Omental fat pad (tissue), 4 donors: ENCODE measurements around the gene CCR9. TPM values are rescaled to one million over a fixed set of nuclear protein-coding genes. Genes with fewer than 3 reads are reported as not detected.
A peak's percentile ranks its signal among the peaks of the same experiment; 100 is the strongest.

Experiments used
- ATAC-seq: fragments of 150-250 bp; one replicate; pipeline ENCODE4 v1.9.1; 2016; ENCODE audit warnings: mild to moderate bottlenecking, moderate library complexity; ENCODE audit not compliant: low FRiP score
- DNase-seq: peaks from one replicate; pipeline ENCODE4 v3.0.0-alpha.2; 2019; ENCODE audit warnings: low spot score
- total RNA-seq, 4 donors: library from RNA; depleted of rRNA; stranded (reverse); fragments of >200 nt; gene quantifications; one replicate each; pipeline ENCODE4 v1.1.0, GENCODE V29; 2016
- TF ChIP-seq, protein P1 (sequence below), 3 donors: fragments of 450-650 bp; IDR thresholded peaks; one replicate each; pipeline ENCODE4 v1.5.1; 2016 to 2017; ENCODE audit warnings: antibody characterized with exemption in 3 of 3, mild to moderate bottlenecking in 3 of 3, moderate library complexity in 2 of 3

CCR9 gene
- total RNA-seq, 4 donors from 2014 or later = 0.24 TPM; not detected in 3

GRCh38 chr3:45933591-45933990 lies 47.2 kb downstream of the CCR9 start:
- ATAC-seq = no peak
- no peak for DNase-seq
- TF ChIP-seq, protein P1, sequence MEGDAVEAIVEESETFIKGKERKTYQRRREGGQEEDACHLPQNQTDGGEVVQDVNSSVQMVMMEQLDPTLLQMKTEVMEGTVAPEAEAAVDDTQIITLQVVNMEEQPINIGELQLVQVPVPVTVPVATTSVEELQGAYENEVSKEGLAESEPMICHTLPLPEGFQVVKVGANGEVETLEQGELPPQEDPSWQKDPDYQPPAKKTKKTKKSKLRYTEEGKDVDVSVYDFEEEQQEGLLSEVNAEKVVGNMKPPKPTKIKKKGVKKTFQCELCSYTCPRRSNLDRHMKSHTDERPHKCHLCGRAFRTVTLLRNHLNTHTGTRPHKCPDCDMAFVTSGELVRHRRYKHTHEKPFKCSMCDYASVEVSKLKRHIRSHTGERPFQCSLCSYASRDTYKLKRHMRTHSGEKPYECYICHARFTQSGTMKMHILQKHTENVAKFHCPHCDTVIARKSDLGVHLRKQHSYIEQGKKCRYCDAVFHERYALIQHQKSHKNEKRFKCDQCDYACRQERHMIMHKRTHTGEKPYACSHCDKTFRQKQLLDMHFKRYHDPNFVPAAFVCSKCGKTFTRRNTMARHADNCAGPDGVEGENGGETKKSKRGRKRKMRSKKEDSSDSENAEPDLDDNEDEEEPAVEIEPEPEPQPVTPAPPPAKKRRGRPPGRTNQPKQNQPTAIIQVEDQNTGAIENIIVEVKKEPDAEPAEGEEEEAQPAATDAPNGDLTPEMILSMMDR (IDR thresholded peaks at IDR 0.05) = no peak

- DNase-seq (no peak), ATAC-seq (no peak)
- TF ChIP-seq, protein P1 (IDR thresholded peaks at IDR 0.05) = no peak
Observed at GRCh38 chr3:45936261-45936660, 49.9 kb downstream of the CCR9 start.

DNA sequence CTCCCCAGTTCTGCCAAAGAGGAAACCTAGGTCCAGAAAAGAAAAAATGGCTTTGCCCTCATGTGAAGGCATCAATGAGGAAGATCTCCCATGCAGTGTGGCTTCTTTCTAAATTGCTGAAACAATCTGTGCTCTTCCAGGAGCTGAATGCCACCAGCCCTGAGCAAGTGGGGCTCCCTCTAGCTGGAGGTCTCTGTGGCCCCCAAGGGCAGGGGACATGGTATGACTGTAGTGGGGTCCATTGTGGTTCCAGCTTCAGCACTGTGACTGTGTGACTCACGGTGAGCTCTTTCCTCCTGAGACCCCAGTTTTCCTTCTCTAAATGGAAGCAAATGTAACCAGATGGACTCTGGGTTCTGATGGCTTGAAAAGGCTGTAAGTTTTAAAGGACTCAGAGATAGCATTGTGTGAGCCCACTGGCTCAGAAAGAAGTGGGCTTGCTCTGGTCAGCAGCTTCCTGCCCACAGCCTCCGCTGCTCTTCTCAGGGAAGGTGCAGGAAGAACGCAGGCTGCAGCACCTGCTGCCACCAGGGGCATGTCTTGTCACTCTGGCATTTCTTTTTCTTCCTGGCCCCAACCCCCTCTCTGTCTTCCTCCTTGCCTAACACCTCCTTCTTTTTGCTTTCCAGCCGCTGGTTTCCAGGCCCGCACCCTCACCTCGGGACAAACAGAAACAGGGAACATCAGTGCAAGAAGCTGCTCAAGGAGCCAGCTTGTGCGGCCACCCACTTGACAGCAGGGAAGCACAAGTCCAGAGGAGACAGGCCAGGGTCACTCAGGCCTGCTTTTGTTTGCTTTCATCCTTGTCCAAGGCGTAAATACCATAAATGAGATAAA lies 51.1 kb downstream of the CCR9 start:
- DNase-seq (no peak), ATAC-seq (no peak)
- TF ChIP-seq, protein P1 (IDR thresholded peaks at IDR 0.05) = no peak

- TF ChIP-seq, protein P1 (IDR thresholded peaks at IDR 0.05) = no peak
- ATAC-seq = no peak
- no peak for DNase-seq
Observed at GRCh38 chr3:45938043-45938435, 51.7 kb downstream of the CCR9 start.

DNA sequence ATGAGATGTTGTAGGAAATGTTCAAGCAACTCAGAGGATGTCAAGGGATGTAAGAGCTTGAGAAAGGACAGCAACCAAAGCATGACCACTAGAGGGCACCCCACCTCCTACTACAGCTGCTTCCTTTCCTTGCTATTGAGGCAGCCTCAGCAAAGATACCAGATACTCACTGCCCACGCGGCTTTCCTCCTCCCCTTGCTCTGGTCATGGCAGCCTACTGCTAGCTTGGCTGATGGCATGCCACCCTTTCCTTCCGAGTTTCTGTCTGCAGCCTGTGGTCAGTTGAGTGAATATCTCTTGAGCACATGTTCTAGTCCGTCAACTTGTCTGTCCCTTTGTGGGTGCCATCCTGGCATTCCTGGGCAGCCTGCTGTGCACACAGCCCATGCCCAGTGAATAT lies 52.5 kb downstream of the CCR9 start:
- TF ChIP-seq, protein P1 (IDR thresholded peaks at IDR 0.05) = peak in 2 of 3 donors; percentile 41 to 83
- ATAC-seq (peak; percentile 84), DNase-seq (peak; percentile 89)

DNA sequence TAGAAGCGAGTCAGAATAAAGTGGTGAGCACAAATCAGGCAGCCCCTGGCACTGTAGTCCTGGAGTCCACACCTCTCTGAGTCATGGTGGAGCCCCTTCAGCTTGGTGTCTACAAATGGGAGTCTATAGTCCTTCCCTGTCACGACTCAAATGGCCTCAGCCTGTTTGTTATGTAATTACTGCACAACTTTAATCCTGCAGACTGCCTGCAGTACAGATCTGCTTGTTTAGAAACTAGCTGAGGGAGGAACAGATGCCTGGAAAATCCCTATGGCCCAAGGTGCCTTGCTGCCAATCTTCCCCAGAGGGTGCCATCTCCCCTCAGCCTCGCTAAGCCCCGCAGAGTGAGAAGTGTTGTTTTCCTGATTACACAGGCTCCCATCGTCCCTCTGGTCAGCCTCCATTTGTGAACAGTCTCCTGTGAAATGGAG lies 53.0 kb downstream of the CCR9 start:
- TF ChIP-seq, protein P1 (IDR thresholded peaks at IDR 0.05) = no peak
- DNase-seq = no peak
- ATAC-seq = no peak
